HG03571 (cell line): ENCODE data around the gene DHX32.
"Not testable (repeated sequence)": the region's sequence is repeated elsewhere in the genome, so short reads cannot be mapped to it uniquely, and the experiment has no call there.

Source experiments
- ATAC-seq: cut with Tn5 transposase; IDR thresholded peaks from one replicate; pipeline ENCODE4 v1.9.1; 2021; ENCODE audit not compliant: unreplicated experiment

The DHX32 gene, protein sequence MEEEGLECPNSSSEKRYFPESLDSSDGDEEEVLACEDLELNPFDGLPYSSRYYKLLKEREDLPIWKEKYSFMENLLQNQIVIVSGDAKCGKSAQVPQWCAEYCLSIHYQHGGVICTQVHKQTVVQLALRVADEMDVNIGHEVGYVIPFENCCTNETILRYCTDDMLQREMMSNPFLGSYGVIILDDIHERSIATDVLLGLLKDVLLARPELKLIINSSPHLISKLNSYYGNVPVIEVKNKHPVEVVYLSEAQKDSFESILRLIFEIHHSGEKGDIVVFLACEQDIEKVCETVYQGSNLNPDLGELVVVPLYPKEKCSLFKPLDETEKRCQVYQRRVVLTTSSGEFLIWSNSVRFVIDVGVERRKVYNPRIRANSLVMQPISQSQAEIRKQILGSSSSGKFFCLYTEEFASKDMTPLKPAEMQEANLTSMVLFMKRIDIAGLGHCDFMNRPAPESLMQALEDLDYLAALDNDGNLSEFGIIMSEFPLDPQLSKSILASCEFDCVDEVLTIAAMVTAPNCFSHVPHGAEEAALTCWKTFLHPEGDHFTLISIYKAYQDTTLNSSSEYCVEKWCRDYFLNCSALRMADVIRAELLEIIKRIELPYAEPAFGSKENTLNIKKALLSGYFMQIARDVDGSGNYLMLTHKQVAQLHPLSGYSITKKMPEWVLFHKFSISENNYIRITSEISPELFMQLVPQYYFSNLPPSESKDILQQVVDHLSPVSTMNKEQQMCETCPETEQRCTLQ

DNA sequence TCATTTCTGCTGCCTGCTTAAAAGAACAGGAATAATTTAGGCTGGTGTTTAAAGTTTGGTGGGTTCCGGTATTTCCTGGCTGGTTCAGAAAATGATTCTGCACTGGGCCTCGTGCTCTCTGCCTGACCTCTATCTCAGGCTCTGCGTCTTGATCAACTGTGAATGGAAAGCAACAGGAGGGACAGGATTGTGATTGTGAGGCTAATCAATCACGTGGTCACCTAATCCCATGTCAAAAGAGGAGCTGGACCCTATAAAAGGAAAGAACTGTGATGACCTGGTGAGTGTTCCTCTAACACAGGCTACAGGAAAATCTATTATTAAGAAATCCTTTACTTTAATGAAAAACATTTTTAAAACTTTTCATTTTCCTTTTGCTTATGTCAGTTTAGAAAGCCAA lies at the start of gene DHX32:
Gene DHX32, minus strand, starts transcription at position 101 of the 400 bp plus-strand sequence. CDS start 468 bp downstream, outside the sequence.
- no peak for ATAC-seq

DNA sequence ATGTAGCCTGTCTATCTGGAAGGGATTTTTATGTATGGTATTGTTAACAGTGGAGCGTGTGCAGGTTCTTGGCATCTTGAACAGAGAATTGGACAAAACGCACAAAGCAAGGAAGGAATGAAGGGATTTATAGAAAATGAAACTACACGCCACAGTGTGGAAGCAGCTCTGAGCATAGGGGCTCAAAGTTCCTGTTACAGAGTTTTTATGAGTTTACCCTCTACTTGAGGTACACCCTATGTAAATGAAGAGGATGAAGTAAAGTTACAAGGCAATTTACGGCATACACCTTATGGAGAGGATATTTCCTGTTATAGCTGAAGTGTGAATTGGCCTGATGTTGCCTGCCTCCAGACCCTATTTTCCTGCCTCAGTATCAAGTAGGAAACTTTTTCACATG lies 48.5 kb upstream of the DHX32 start:
- ATAC-seq: no peak

DNA sequence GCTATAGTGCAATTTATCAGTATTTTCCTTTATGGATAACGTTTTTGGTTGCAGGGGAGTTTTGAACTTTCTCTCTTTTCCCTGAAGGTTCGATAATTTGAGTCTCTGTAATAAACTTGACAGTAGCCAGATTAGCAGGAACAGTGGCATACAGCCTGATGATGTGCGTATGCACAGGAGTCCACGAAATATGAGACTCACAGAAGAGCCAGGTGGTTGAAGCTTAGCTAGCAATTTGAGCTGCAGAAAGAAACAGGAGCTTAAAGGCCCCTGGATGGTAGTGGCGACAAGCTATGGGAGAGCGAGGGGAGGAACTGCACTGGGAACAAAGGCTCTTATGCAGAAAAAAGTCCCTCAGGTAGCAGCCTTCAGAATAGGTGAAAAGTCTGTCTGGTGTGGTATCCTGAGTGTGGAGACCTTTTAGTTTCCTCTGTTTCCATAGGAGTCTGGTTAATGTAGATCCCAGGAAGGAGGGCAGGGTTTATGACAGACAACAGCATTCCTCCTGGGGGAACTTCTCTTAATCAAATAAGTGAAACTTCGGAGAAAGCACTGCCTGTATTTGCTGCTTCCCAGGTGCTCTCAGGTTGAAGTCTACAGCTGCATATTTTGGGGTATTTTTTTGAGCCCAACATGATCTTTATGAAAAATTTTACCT lies 48.0 kb upstream of the DHX32 start:
- ATAC-seq: no peak

DNA sequence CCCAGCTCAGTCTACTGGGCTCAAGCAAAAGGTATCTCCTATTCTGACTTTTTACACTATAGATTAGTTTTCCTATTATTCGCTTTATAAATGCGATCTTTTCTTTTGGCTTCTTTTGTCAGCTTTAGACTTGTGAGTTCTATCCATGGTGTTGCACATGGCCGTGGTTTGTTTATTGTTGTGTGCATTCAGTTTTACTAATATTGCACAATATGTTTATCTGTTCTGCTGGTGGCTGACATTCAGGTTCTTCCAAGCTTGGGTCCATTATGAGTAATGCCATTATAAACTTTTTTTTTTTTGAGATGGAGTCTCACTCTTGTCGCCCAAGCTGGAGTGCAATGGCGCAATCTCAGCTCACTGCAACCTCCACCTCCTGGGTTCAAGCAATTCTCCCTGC lies 46.2 kb upstream of the DHX32 start:
- ATAC-seq: not testable (repeated sequence)

DNA sequence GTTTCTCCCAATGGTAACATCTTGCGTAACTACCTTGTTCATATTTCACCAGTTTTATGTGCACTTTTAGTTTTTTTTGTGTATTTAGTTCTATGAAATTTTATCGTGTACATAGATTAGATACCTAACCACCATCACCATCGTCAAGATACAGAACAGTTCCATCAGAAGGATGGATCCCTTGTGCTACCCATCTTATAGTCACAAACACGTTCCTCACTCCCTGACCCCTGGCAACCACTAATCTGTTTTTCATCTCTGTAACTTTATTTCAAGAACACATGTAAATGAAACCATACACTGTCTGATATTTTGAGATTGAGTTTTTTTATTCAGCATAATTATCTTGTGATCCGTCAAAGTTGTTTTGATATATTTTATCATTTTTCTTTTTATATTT lies 45.2 kb upstream of the DHX32 start:
- ATAC-seq: no peak

DNA sequence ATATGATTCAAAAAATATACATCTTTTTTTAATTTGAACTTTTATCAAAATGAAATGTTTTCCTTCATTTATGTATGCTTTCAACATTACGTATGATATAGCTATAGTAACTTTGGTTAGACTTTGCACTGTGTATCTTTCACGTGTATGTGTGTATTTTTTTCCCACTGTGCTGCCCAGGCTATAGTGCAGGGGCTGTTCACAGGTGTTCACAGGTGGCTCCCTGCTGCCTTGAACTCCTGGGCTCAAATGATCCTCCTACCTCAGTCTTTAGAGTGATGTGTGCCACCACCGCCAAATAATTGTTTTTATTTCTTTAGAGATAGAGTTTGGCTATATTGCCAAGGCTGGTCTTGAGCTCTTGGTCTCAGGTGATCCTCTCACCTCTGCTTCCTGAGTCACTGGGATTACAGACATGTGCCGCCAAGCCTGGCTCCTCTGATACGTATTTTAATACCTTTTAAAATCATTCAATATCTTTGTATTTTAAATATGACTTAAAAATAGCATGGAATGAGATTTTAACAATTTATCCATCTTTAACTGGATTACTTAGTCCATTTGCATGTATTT lies 44.3 kb upstream of the DHX32 start:
- ATAC-seq: no peak

DNA sequence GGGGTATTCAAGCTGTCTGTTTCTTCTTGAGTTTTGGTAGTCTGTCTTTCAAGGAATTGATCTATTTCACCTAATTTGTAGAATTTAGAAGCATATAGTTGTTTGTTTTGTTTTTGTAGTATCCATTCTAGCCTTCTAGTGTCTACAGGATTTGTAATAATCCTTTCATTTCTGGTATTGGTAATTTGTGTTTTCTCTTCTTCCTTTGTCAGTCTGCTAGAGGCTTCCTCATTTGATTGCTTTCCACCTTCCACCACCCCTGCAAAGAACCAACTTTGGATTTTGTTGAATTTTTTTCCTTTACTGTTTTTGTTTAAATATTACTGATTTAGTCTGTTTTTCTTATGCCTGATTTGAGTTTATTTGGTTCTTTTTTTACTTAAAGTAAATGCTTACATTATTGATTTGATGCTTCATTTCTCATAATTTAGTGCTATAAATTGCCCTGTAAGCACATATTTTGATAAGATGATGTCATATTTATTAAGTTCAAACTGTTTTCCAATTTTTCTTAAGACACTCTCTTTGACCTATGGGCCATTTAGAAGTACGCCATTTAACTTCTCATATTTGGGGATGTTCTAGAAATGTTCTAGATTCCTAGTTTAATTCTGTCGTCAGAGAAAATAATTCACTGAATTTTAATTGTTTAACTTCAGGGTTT lies 40.7 kb upstream of the DHX32 start:
- not testable (repeated sequence) for ATAC-seq

DNA sequence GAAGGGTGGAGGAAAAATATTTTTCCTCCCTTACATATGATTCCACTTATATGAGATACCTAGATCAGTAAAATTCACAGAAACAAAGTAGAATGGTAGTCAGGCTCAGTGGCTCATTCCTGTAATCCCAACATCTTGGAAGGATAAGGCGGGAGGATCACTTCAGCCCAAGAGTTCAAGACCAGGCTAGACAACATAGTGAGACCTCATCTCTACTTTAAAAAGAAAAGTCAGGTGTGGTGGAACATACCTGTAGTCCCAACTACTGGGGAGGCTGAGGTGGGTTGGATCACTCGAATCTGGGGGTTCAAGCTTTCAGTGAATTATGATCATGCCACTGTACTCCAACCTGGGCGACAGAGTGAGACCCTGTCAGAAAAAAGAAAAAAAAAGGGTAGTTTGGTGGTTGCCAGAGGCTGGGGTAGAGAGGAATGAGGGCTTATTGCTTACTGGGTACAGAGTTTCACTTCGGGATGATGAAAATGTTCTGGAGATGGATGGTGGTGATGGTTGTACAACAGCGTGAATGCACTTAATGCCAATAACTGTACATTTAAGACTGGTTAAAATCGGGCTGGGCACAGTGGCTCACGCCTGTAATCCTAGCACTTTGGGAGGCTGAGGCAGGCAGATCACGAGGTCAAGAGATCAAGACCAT lies 36.7 kb upstream of the DHX32 start:
- ATAC-seq: not testable (repeated sequence)

DNA sequence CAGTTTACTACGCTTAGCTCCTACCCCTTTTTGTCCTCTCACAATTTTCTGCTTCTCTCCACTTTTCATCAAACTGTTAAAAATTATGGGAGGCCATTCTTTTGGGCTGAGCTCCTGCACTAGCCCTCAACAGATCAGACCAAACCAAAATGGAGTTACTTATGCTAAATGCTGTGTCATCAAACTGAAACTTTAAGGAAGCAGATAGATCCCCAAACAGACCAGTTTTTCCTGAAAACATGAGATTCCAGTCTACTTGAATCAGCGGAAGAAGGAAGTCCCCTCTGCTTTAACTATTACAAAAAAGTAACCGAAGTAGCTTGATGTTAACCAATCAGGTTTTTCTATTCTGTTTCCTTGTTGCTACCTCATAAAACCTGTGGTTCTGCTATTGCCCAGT lies 35.9 kb upstream of the DHX32 start:
- no peak for ATAC-seq

DNA sequence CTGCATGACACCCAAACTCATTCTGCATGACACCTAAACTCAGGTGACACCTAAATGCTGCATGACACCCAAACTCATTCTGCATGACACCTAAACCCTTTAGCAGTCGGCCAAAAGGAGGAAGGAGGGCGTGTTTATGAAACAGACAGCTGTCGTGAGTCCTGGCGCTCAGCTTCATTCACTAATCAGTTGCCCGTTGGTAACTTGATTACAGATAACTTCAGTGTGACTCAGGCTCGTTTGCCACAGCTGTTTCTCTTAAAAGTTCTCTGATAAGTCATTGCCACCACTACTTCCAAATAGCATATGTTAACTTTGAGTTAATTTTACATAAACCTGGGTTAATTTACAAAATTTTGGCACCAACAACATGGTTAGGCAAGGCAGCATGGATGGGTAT lies 32.2 kb upstream of the DHX32 start:
- not testable (repeated sequence) for ATAC-seq

DNA sequence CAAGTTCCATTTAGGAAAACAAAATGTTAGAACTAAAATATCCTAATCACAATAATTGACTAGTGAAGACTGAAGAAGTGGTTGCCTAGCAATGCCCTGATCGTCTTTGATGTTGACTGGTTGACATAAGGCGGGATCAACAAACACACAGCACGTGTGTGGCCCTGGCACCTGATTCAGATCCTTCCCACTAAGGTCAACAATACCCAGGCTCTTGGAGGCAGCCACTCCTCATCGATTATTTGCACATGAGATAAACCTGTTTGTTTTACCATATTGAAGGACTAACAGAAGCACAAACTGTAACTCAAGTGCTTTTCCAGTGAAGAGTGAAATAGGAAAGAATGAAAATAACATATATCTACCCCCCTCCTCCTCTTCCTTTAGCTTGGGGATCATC lies 30.9 kb upstream of the DHX32 start:
- ATAC-seq: no peak

DNA sequence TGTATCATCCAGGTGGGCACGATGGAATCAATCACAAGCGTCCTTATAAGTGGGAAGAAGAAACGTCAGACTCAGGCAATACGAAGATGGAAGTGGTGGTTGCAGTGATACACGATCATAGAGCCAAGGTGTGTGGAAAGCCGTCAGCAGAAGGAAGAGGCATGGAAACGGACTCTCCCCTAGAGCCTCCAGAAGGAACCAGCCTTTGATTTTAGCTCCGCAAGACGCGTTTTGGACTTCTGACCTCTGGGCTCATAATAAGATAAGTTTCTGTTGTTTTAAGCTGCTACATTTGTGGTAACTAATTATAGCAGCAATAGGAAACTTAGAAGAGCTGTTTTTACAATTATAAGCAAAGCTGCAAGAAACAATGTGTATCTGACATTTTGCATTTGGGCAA lies 30.1 kb upstream of the DHX32 start:
- ATAC-seq: no peak

DNA sequence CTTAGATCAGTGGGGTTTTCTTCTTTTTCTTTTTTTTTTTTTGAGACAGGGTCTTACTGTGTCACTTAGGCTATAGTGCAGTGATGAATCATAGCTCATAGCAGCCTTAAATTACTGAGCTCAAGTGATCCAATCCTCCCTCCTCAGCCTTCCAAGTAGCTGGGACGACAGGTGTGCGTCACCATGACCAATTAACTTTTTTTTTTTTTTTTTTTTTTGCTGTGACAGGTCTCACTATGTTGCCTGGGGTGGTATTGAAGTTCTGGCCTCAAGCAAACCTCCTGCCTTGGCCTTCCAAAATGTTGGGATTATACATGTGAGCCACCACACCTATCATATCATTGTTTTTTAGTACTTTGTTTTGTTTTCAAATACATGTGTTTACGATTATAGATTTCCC lies 28.4 kb upstream of the DHX32 start:
- ATAC-seq: not testable (repeated sequence)

DNA sequence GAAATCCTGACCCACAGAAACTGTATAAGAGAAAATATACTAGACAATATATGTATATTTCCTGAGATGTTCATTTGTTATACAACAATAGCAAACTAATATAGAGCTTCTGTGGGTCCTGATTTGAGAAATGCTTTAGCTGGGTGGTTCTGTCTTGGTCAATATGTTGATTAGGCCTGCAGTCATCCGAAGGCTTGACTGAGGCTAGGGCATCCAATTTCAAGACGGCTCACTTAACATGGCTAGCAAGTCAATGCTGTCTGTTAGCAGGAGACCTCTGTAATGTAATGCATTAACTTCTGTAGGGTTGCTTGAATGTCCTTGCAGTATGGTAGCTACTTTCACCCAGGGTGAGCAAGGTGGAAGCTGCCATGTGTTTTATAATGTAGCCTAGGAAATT lies 27.7 kb upstream of the DHX32 start:
- not testable (repeated sequence) for ATAC-seq

DNA sequence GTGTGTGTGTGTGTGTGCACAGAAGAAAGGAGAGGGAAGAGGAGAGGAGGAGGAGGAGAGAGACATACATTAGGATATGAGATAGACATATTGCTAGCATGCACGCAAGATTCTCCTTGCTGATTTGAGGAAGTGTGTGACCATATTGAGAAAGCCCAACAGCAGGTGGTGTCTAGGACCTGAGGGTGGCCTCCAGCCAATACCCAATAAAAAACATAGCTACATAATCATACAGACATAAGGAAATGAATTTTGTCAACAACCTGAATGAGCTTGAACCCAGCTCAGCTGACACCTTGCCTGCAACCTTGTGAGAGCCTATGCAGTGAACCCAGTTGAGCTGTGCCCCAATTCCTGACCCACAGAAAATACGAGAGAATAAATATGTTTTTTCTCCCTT lies 26.5 kb upstream of the DHX32 start:
- not testable (repeated sequence) for ATAC-seq

DNA sequence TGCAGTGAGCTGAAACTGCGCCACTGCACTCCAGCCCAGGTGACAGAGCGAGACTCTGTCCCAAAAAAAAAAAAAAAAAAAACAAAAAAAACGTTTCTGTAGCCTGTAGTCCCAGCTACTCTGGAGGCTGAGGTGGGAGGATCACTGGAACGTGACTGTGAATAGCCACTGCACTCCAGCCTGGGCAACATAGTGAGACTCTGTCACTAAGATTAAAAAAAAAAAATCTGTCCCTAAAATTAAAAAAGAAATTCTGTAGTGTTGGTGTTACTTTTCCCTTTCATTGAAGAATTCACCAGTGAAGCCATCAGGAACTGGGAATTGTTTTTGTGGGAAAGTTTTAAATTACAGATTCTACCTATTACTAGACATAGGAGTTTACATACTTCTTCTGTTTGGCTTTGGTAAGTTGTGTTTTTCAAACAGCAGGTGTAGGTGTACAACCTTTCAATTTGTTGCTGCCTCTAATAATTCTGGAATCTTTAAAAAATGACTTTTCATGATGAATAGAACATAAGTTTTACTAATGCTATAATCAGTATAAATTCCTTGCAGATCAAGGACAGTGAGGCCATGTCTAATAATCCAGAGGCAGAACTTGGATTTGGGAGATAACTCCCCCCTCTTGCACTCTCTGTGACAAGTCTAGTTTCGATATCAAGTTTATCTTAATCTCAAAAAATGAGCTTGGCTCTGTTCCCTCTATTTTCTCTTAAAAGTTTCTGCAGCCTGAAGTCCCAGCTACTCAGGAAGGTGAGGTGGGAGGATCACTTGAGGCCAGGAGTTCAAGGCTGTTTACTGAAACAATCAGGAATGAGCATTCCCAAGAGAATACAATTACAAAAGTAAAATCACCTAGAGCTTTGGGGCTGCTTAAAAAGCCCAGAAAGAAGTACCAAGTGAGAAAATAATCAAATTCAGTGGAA lies 24.2 kb upstream of the DHX32 start:
- ATAC-seq: not testable (repeated sequence)

DNA sequence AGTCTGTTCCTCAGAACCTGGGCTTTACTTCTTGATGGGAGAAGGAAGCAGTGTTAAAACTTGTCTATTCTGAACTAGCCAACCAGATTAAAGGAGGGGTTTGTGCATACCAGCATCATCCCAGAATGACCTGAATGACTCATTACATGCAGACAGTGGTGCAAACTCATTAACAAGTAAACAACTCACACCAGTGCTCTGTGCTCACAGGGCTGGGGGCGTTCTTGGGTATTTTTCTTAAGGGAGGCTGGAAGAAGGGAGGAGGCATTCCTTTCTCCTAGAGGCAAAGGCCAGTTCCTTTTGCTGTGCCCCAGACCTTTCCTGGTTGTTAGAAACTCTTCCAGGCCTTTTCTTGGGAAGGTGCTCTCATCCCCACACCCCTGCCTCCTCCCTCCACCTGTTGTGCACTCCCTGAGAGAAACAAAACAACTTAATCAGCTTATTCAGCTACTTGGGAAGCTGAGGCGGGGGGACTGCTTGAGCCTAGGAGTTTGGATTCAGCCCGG lies 22.1 kb upstream of the DHX32 start:
- ATAC-seq: not testable (repeated sequence)

DNA sequence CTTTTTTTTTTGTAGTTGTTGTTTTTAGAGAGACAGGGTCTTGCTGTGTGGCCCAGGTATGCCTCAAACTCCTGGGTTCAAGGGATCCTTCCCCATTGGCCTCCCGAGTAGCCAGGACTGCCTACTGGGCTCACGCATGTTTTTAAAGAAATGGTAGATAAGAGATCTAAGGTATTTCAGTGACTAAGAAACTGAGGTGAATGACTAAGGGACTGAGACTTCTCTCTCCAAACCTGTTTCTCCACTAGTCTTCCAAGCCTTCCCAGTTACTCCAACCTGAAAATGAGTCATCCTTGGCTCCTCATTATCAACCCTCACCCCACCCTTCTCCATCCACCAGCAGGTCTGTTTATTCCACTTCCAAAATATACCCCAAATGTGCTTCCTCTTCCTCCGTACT lies 19.9 kb upstream of the DHX32 start:
- not testable (repeated sequence) for ATAC-seq

DNA sequence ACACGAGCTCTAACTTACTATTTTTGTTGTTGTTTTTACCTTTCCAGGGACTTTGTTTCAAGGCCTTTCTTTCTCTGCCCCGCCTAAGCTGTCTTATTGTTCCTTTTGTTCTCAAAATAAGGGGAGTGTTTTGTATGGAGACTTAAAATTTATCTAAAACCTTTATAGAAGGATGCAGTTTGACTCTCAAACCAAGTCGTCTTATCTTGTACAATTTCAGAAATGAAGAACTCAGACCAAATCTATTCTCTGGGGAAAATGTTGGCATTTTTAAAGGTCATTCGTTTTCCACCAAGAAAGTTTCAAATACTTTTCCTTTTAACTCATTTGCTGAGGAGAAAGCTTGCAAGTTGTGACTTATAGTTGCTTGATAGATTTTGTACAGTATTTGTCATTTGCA lies 16.2 kb upstream of the DHX32 start:
- not testable (repeated sequence) for ATAC-seq
